CD4-positive, alpha-beta T cell treated with Interleukin-15 for 1 hour (primary cell): ENCODE data around the gene NCOA3.
"Not testable (repeated sequence)": the region's sequence is repeated elsewhere in the genome, so short reads cannot be mapped to it uniquely, and the experiment has no call there.

Experiments
- DNase-seq: peaks from one replicate; pipeline ENCODE4 v3.0.0-alpha.2; 2020

NCOA3 gene

GRCh38 chr20:47502271-47503239 is 868 bp downstream of the NCOA3 start:
- DNase-seq = no peak

- DNase-seq = no peak
Observed at GRCh38 chr20:47503685-47504084, 2.0 kb downstream of the NCOA3 start.

GRCh38 chr20:47506335-47506734 is 4.6 kb downstream of the NCOA3 start:
- no peak for DNase-seq

- DNase-seq = no peak
Observed at GRCh38 chr20:47506850-47507249, 5.2 kb downstream of the NCOA3 start.

GRCh38 chr20:47507275-47507981 is 5.7 kb downstream of the NCOA3 start:
- not testable (repeated sequence) for DNase-seq

GRCh38 chr20:47508278-47508677 is 6.6 kb downstream of the NCOA3 start:
- DNase-seq = no peak

GRCh38 chr20:47509104-47509661 is 7.5 kb downstream of the NCOA3 start:
- no peak for DNase-seq

- no peak for DNase-seq
Observed at GRCh38 chr20:47509685-47510084, 8.0 kb downstream of the NCOA3 start.

GRCh38 chr20:47515843-47516242 is 14.2 kb downstream of the NCOA3 start:
- DNase-seq = no peak

- no peak for DNase-seq
Observed at GRCh38 chr20:47521059-47521808, 19.5 kb downstream of the NCOA3 start.

- DNase-seq = no peak
Observed at GRCh38 chr20:47524015-47524784, 22.5 kb downstream of the NCOA3 start.

GRCh38 chr20:47527004-47527800 is 25.5 kb downstream of the NCOA3 start:
- DNase-seq = no peak

- DNase-seq = no peak
Observed at GRCh38 chr20:47529840-47530239, 28.2 kb downstream of the NCOA3 start.

GRCh38 chr20:47531458-47531857 is 29.8 kb downstream of the NCOA3 start:
- DNase-seq = no peak

- DNase-seq = no peak
Observed at GRCh38 chr20:47532002-47532401, 30.3 kb downstream of the NCOA3 start.

GRCh38 chr20:47533518-47534062 is 31.9 kb downstream of the NCOA3 start:
- DNase-seq = no peak

- DNase-seq = no peak
Observed at GRCh38 chr20:47534405-47534804, 32.7 kb downstream of the NCOA3 start.

GRCh38 chr20:47535088-47535487 is 33.4 kb downstream of the NCOA3 start:
- no peak for DNase-seq

GRCh38 chr20:47535994-47536393 is 34.3 kb downstream of the NCOA3 start:
- no peak for DNase-seq

GRCh38 chr20:47540443-47541354 is 39.0 kb downstream of the NCOA3 start:
- DNase-seq = no peak
